ENCODE measurements around the gene VWA3A.

DNA sequence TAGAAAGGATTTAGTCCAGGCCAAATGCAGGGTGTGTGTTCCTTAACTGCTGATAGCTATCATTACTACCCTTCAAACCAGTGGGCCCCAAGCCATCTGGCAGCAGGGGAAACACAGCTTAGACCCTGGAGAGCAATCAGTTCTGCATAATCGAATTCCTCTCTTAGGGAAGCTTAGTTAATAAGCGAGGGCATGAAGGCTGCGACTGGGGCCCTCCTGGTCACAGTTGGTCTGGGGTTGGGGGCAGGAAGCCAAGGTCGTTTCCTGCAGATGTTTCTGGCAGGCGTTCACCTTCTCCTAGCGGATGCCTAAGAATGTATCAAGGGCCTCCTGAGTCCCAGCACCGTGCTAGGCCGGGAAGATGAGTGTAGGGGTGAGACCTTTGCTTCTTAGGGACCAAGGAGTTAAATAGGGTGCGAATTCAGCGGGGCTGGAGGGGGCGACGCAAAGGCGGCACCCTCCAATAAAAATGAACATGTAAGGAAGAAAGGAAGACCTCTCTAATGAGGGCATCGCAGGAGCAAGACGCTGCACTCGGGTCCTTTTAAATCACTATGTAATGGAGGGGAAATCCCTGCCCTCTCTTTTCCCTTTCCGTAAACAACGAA, 97.2 kb downstream of the VWA3A start:
- no peak for TF ChIP-seq POLR2A (IDR thresholded peaks at IDR 0.05)
- TF ChIP-seq CTCF (IDR thresholded peaks at IDR 0.05): no peak
